OCI-LY3 (cell line): Measurements from ENCODE around the gene TMEM94.
A peak's percentile ranks its signal among the peaks of the same experiment; 100 is the strongest.

Experiments
- H2AFZ ChIP-seq: fragments of 200-600, 300-600 bp; shearing (Covaris generic); 2 replicates; pipeline ENCODE4 v1.6.0; 2014; ENCODE audit warnings: antibody characterized with exemption, low read depth, low read length
- H3K27ac ChIP-seq: fragments of 200-600, 300-600 bp; sonication (generic); 2 replicates; pipeline ENCODE4 v1.5.1; 2014; ENCODE audit warnings: mild to moderate bottlenecking, low read length, moderate library complexity, mixed read lengths
- H3K27me3 ChIP-seq: fragments of 200-600, 300-600 bp; sonication (generic); 2 replicates; pipeline ENCODE4 v1.6.1; 2014; ENCODE audit warnings: low read depth, low read length, mixed read lengths
- H3K36me3 ChIP-seq: fragments of 200-600, 300-600 bp; sonication (generic); replicated peaks from 2 replicates; pipeline ENCODE3; 2014; ENCODE audit warnings: low read depth, low read length, mixed read lengths
- H3K4me1 ChIP-seq: fragments of 300-600, 200-600 bp; sonication (generic); 2 replicates; pipeline ENCODE4 v1.6.1; 2014; ENCODE audit warnings: low read length, mixed read lengths
- H3K4me2 ChIP-seq: fragments of 200-600, 300-600 bp; sonication (generic); 2 replicates; pipeline ENCODE4 v1.6.1; 2014; ENCODE audit warnings: low read length, mixed read lengths
- H3K4me3 ChIP-seq: fragments of 300-600, 200-600 bp; sonication (generic); 2 replicates; pipeline ENCODE4 v1.5.1; 2014; ENCODE audit warnings: antibody characterized with exemption, mild to moderate bottlenecking, low read length, moderate library complexity
- H3K79me2 ChIP-seq: fragments of 300-600, 200-600 bp; shearing (Covaris generic); 2 replicates; pipeline ENCODE4 v1.6.1; 2014; ENCODE audit warnings: mild to moderate bottlenecking, low read length, mixed read lengths
- H3K9ac ChIP-seq: fragments of 300-600, 200-600 bp; shearing (Covaris generic); 2 replicates; pipeline ENCODE4 v1.6.0; 2014; ENCODE audit warnings: mild to moderate bottlenecking, low read length, moderate library complexity
- H3K9me3 ChIP-seq: fragments of 200-600, 300-600 bp; shearing (Covaris generic); 2 replicates; pipeline ENCODE4 v1.6.1; 2014; ENCODE audit warnings: low read length, mixed read lengths; ENCODE audit not compliant: insufficient read depth
- H4K20me1 ChIP-seq: fragments of 200-600, 300-600 bp; sonication (generic); 2 replicates; pipeline ENCODE4 v1.6.1; 2016; ENCODE audit warnings: low read length, mixed read lengths; ENCODE audit not compliant: insufficient read depth
- EZH2phosphoT487 ChIP-seq: fragments of 200-600 bp; shearing (Covaris generic); IDR thresholded peaks from 2 replicates; pipeline ENCODE4 v1.6.1; 2018; ENCODE audit warnings: antibody characterized with exemption, mixed run types, low read depth
- TF ChIP-seq, protein P1 (sequence below): fragments of 200-600, 300-600 bp; sonication (generic); IDR thresholded peaks from 2 replicates; pipeline ENCODE4 v1.5.1; 2014; ENCODE audit warnings: antibody characterized with exemption, low read length, low read depth

The TMEM94 gene

GRCh38 chr17:75514299-75514918 lies 58.0 kb downstream of the TMEM94 start:
- H3K4me2 ChIP-seq: peak overlapping the region; percentile 90

DNA sequence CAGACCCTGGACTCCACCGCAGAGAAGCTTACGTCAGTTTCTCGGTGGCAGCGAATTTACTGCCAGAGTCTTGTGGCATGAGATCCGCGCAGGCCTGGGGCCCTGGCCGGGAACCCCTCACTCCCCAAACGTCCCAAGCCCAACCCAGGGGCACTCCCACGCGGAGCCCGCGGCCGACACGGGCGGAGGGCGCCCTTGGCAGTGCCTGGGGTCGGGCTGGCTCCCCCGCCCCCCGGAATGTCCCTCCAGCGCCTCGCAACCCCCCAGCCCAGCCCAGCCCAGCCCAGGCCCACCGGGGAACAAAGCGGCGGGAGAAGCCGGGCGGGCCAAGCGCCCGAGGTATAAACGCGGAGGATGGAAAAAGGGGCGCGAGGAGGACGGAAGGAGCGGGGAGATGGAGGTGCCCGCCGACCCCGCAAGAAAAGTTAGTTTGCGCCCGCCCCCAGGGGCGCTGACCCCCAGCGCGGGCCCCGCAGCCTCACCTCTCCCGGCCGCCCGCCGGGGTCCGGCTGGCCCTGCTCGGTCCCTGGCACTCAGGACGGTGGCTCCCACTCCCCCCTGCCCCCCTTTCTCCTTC lies 58.6 kb downstream of the TMEM94 start:
- H2AFZ ChIP-seq: peak overlapping the region; percentile 22; the same call in 1 of the 2 replicates
- peak overlapping the region; percentile 90 for H3K4me2 ChIP-seq
- H3K4me3 ChIP-seq: peak overlapping the region; percentile 89
- H3K36me3 ChIP-seq: peaks cover 7% of the 10 kb centered on the region
- H3K9ac ChIP-seq: peak overlapping the region; percentile 73
- peaks cover 25% of the 10 kb centered on the region for H3K4me1 ChIP-seq
- no peaks in the 10 kb centered on the region for H3K27me3 ChIP-seq
- H3K27ac ChIP-seq: 0 out of 2 replicates have a peak overlapping the region, but pooled peaks have one; percentile 9
- TF ChIP-seq, protein P1, sequence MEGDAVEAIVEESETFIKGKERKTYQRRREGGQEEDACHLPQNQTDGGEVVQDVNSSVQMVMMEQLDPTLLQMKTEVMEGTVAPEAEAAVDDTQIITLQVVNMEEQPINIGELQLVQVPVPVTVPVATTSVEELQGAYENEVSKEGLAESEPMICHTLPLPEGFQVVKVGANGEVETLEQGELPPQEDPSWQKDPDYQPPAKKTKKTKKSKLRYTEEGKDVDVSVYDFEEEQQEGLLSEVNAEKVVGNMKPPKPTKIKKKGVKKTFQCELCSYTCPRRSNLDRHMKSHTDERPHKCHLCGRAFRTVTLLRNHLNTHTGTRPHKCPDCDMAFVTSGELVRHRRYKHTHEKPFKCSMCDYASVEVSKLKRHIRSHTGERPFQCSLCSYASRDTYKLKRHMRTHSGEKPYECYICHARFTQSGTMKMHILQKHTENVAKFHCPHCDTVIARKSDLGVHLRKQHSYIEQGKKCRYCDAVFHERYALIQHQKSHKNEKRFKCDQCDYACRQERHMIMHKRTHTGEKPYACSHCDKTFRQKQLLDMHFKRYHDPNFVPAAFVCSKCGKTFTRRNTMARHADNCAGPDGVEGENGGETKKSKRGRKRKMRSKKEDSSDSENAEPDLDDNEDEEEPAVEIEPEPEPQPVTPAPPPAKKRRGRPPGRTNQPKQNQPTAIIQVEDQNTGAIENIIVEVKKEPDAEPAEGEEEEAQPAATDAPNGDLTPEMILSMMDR: no peak
- no peak for TF ChIP-seq EZH2phosphoT487
- peaks cover 8% of the 10 kb centered on the region for H3K79me2 ChIP-seq
- peaks cover 6% of the 10 kb centered on the region; the same call in 1 of the 2 replicates for H4K20me1 ChIP-seq
- H3K9me3 ChIP-seq: no peaks in the 10 kb centered on the region

More at GRCh38 chr17:75514299-75514918, 58.0 kb downstream of the TMEM94 start:
- TF ChIP-seq, protein P1: no peak
- peaks cover 7% of the 10 kb centered on the region for H3K36me3 ChIP-seq
- no peaks in the 10 kb centered on the region for H3K27me3 ChIP-seq
- H3K9me3 ChIP-seq: no peaks in the 10 kb centered on the region
- peak overlapping the region; percentile 89 for H3K4me3 ChIP-seq
- peaks cover 25% of the 10 kb centered on the region for H3K4me1 ChIP-seq
- H3K9ac ChIP-seq: peak overlapping the region; percentile 73
- peak overlapping the region; percentile 22; the same call in 1 of the 2 replicates for H2AFZ ChIP-seq
- peaks cover 6% of the 10 kb centered on the region; the same call in 1 of the 2 replicates for H4K20me1 ChIP-seq
- H3K79me2 ChIP-seq: peaks cover 8% of the 10 kb centered on the region
- H3K27ac ChIP-seq: no peak overlapping the region

DNA sequence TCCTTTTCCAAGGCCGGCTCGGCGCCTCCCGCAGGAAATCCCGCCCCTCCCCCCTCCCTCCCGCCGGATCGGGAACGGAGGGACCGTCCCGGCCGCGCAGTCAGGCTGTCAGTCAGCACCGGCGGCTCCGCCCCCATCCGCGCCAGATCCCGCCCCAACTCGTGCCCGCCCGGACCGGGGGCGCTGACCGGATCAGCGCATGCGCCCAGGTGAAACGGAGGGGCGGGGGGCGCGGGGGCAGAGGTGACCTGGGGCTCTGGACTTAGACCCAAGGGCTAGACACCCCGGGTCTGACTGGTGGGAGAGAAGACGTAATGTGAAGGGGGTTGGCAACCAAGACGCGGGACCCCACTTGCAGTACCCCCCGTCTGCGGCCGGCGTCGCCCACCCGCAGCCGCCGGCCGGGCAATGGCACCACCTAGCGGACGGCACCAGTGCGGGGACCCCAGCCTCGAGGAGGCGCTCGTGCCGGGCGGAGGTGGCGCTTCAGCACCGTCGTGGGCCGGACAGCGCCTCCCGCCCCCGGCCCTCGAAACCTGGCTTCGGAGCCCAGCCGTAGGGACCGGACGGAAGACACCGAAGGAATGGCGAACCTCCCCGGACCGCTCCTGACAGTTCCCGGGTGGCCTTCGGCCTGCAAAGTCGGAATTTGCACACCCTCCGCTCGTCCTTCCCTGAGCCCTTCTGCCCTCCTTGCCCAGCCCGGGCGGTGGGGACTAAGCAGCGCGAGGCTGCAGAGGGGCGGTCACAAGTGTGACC lies 59.2 kb downstream of the TMEM94 start, which contains the start of gene CASKIN2:
Gene CASKIN2 (minus strand): TSS at position 42 of the 759 bp plus-strand sequence. CDS start 1,733 bp downstream, outside the sequence.
- Histone ChIP-seq H3K4me3 (peak within 1 kb of the TSS; percentile 89), H3K27ac (peak within 1 kb of the TSS; percentile 48), H3K27me3 (no peaks in the 10 kb centered on the region), H3K9me3 (no peaks in the 10 kb centered on the region), H3K36me3 (peaks cover 7% of the 10 kb centered on the region), H3K79me2 (peaks cover 8% of the 10 kb centered on the region), H4K20me1 (peaks cover 6% of the 10 kb centered on the region; the same call in 1 of the 2 replicates), H3K9ac (peak within 1 kb of the TSS; percentile 73), H3K4me2 (peak within 1 kb of the TSS; percentile 90), H3K4me1 (peaks cover 25% of the 10 kb centered on the region), H2AFZ (peak within 1 kb of the TSS; percentile 78)
- TF ChIP-seq, protein P1: peak; percentile 96
- no peak for TF ChIP-seq EZH2phosphoT487

DNA sequence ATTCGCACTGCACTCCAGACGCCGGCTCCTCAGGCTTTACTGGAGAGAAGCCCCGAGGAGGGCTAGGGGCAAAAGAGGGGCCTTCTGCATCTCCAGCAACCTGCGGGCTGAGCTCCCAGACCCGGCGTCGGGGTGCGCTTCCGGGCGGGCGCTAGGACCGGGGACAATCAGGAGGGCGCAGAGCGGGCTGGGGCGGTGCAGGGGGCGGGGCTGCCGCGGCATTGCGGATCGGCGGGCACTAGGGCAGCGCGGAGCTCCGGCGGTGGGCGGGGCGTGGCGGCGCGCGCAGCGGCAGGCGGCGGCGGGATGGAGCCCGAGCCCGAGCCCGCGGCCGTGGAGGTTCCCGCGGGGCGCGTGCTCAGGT lies 59.8 kb downstream of the TMEM94 start, which contains the start of gene TSEN54:
Gene TSEN54 (plus strand): TSS at position 274 of the 364 bp plus-strand sequence. CDS start 33 bp downstream, at position 307.
- H3K36me3 ChIP-seq: peaks cover 7% of the 10 kb centered on the region
- H2AFZ ChIP-seq: peak within 1 kb of the TSS; percentile 78
- no peaks in the 10 kb centered on the region for H3K27me3 ChIP-seq
- H3K4me1 ChIP-seq: peaks cover 25% of the 10 kb centered on the region
- H4K20me1 ChIP-seq: peaks cover 6% of the 10 kb centered on the region; the same call in 1 of the 2 replicates
- no peaks in the 10 kb centered on the region for H3K9me3 ChIP-seq
- peaks cover 8% of the 10 kb centered on the region for H3K79me2 ChIP-seq
- no peak for TF ChIP-seq EZH2phosphoT487
- TF ChIP-seq, protein P1: no peak
- H3K9ac ChIP-seq: peak within 1 kb of the TSS; percentile 74
- peak within 1 kb of the TSS; percentile 89 for H3K4me3 ChIP-seq
- peak within 1 kb of the TSS; percentile 98 for H3K4me2 ChIP-seq
- peak within 1 kb of the TSS; percentile 48 for H3K27ac ChIP-seq
